IMR-90 (cell line): Measurements from ENCODE around the gene FNDC5. TPM values are rescaled to one million over a fixed set of nuclear protein-coding genes. Genes with fewer than 3 reads are reported as not detected.

Experiments
- ATAC-seq: fragments of 200-7000 bp; cut with Tn5 transposase; 2 replicates; pipeline ENCODE4 v1.9.1; 2020; ENCODE audit warnings: low read depth, mild to moderate bottlenecking, moderate library complexity
- BruUV-seq: library from RNA; stranded (reverse); fragments of 400-500 nt; replicated peaks from 2 replicates; lab custom pipeline; 2021; lab: Mats Ljungman, UMichigan
- CTCF ChIA-PET: fragments of 300-600 bp; formaldehyde crosslinking; extraction: SDS; loops from one replicate; lab custom pipeline; 2021; ENCODE audit warnings: antibody characterized with exemption; lab: Yijun Ruan, JAX
- POLR2A ChIA-PET: fragments of 300-600 bp; sonication (Branson Sonifier 250); formaldehyde crosslinking; loops from one replicate; lab custom pipeline; 2022; ENCODE audit warnings: antibody characterized with exemption; ENCODE audit not compliant: unreplicated experiment; lab: Charles Lee
- DNase-seq: peaks from one replicate; pipeline ENCODE4 v3.0.0; 2013
- H2AFZ ChIP-seq: replicated peaks from 2 replicates; pipeline ENCODE3; 2013; ENCODE audit warnings: low read length, mild to moderate bottlenecking; ENCODE audit not compliant: poor library complexity
- H2AK5ac ChIP-seq: 2 replicates; pipeline ENCODE4 v1.6.1; 2013; ENCODE audit warnings: low read depth, low read length, inconsistent platforms
- H2AK9ac ChIP-seq: replicated peaks from 2 replicates; pipeline ENCODE3; 2013; ENCODE audit warnings: mild to moderate bottlenecking, low read depth, low read length, moderate library complexity; ENCODE audit not compliant: poor library complexity
- H2BK120ac ChIP-seq: 2 replicates; pipeline ENCODE4 v1.6.1; 2013; ENCODE audit warnings: low read depth, low read length, inconsistent platforms
- H2BK15ac ChIP-seq: 3 replicates; pipeline ENCODE4 v1.6.1; 2013; ENCODE audit warnings: low read depth, low read length, inconsistent platforms
- H2BK20ac ChIP-seq: 2 replicates; pipeline ENCODE4 v1.6.1; 2013; ENCODE audit warnings: low read depth, mild to moderate bottlenecking, inconsistent platforms, low read length, moderate library complexity
- H2BK5ac ChIP-seq: 2 replicates; pipeline ENCODE4 v1.6.1; 2013; ENCODE audit warnings: mild to moderate bottlenecking, low read depth, low read length, inconsistent platforms; ENCODE audit not compliant: poor library complexity, severe bottlenecking
- H3K14ac ChIP-seq: replicated peaks from 2 replicates; pipeline ENCODE4 v1.6.1; 2013; ENCODE audit warnings: low read depth, low read length, inconsistent platforms
- H3K18ac ChIP-seq: 2 replicates; pipeline ENCODE4 v1.6.1; 2013; ENCODE audit warnings: low read depth, low read length, control low read depth
- H3K23ac ChIP-seq: 2 replicates; pipeline ENCODE4 v1.6.1; 2013; ENCODE audit warnings: low read depth, low read length, inconsistent platforms
- H3K27ac ChIP-seq: 2 replicates; pipeline ENCODE4 v1.5.1; 2013; ENCODE audit warnings: mild to moderate bottlenecking, control low read depth, low read length; ENCODE audit not compliant: insufficient read depth
- H3K27me3 ChIP-seq: 2 replicates; pipeline ENCODE4 v1.6.1; 2013; ENCODE audit warnings: low read length; ENCODE audit not compliant: control insufficient read depth, insufficient read depth
- H3K36me3 ChIP-seq: 2 replicates; pipeline ENCODE4 v1.6.1; 2013; ENCODE audit warnings: low read length, mixed read lengths; ENCODE audit not compliant: control insufficient read depth, insufficient read depth
- H3K4ac ChIP-seq: 2 replicates; pipeline ENCODE4 v1.6.1; 2013; ENCODE audit warnings: low read depth, low read length, inconsistent platforms
- H3K4me1 ChIP-seq: 2 replicates; pipeline ENCODE4 v1.6.1; 2013; ENCODE audit warnings: low read length, mixed read lengths; ENCODE audit not compliant: control insufficient read depth, insufficient read depth
- H3K4me2 ChIP-seq: 2 replicates; pipeline ENCODE4 v1.6.1; 2013; ENCODE audit warnings: low read depth, mild to moderate bottlenecking, control low read depth, low read length, moderate library complexity
- H3K4me3 ChIP-seq: 2 replicates; pipeline ENCODE4 v1.5.1; 2013; ENCODE audit warnings: low read depth, mild to moderate bottlenecking, control low read depth, low read length, moderate library complexity; ENCODE audit not compliant: insufficient read depth
- H3K56ac ChIP-seq: 2 replicates; pipeline ENCODE4 v1.6.1; 2013; ENCODE audit warnings: low read length, inconsistent platforms; ENCODE audit not compliant: insufficient read depth; ENCODE audit errors: extremely low read depth
- H3K79me1 ChIP-seq, 2 experiments: 2 replicates each; pipeline ENCODE4 v1.6.1; 2013; ENCODE audit warnings: low read length in 2 of 2, inconsistent platforms in 1 of 2, low read depth in 1 of 2
- H3K9ac ChIP-seq: 2 replicates; pipeline ENCODE4 v1.6.1; 2013; ENCODE audit warnings: low read depth, low read length, control low read depth
- H3K9me1 ChIP-seq: 2 replicates; pipeline ENCODE4 v1.6.1; 2013; ENCODE audit warnings: low read length, inconsistent platforms; ENCODE audit not compliant: insufficient read depth
- H3K9me3 ChIP-seq: 2 replicates; pipeline ENCODE4 v1.6.1; 2013; ENCODE audit warnings: low read length; ENCODE audit not compliant: control insufficient read depth, insufficient read depth
- H4K20me1 ChIP-seq: 2 replicates; pipeline ENCODE4 v1.6.1; 2013; ENCODE audit warnings: low read length, inconsistent platforms; ENCODE audit not compliant: insufficient read depth
- H4K5ac ChIP-seq: 2 replicates; pipeline ENCODE4 v1.6.1; 2013; ENCODE audit warnings: mild to moderate bottlenecking, low read depth, low read length, control low read depth
- H4K8ac ChIP-seq, 2 experiments: 2 replicates each; pipeline ENCODE4 v1.6.1; 2013; ENCODE audit warnings: low read depth in 2 of 2, low read length in 2 of 2, control low read depth in 1 of 2, inconsistent platforms in 1 of 2
- H4K91ac ChIP-seq: 2 replicates; pipeline ENCODE4 v1.6.1; 2013; ENCODE audit warnings: low read depth, low read length, inconsistent platforms; ENCODE audit not compliant: insufficient read depth
- WGBS, 2 experiments: methylation state at CpG; one replicate each; pipeline versions ENCODE4 v1.1.5 to v1.1.7; 2013; ENCODE audit warnings: missing lambda C conversion rate in 2 of 2; ENCODE audit not compliant: insufficient read length in 1 of 2; ENCODE audit errors: extremely low coverage in 2 of 2; 5-methylcytosine and 5-hydroxymethylcytosine counted together
- dilution Hi-C: fragments of 300-500 bp; cut with HindIII; formaldehyde crosslinking; loops from one replicate; pipeline ENCODE4 v1.14.3; 2018; ENCODE audit warnings: low sequenced_read_pairs; ENCODE audit not compliant: unreplicated experiment
- in situ Hi-C: fragments of 300-500 bp; cut with MboI; formaldehyde crosslinking; loops from 3 replicates; pipeline ENCODE4 v1.14.3; 2019; ENCODE audit warnings: low sequenced_read_pairs, inconsistent platforms, mixed read lengths
- intact Hi-C: fragments of 100-400 bp; cut with micrococcal nuclease; formaldehyde crosslinking; loops from 2 replicates; pipeline ENCODE4 v1.10.0; 2022
- polyA plus RNA-seq, 3 experiments: library from polyadenylated mRNA; depleted of rRNA; stranded (reverse); fragments of >200 nt; gene quantifications; 2 replicates each; pipeline ENCODE4 v1.2.3, GENCODE V29; 2012; ENCODE audit warnings: low replicate concordance in 1 of 3
- total RNA-seq: library from RNA; depleted of rRNA; stranded (reverse); fragments of >200 nt; gene quantifications from 2 replicates; pipeline ENCODE4 v1.2.3, GENCODE V29; 2012
- TF ChIP-seq, protein P1 (sequence below): conservative IDR thresholded peaks from 2 replicates; pipeline ENCODE4 v1.5.1; 2012; ENCODE audit warnings: mild to moderate bottlenecking, low read depth, low read length, improper control_type of control experiment

Gene FNDC5
- total and polyA plus RNA-seq, 2 of the 4 experiments (the other 2 are of a cell fraction), result 1.2 to 1.6 TPM

DNA sequence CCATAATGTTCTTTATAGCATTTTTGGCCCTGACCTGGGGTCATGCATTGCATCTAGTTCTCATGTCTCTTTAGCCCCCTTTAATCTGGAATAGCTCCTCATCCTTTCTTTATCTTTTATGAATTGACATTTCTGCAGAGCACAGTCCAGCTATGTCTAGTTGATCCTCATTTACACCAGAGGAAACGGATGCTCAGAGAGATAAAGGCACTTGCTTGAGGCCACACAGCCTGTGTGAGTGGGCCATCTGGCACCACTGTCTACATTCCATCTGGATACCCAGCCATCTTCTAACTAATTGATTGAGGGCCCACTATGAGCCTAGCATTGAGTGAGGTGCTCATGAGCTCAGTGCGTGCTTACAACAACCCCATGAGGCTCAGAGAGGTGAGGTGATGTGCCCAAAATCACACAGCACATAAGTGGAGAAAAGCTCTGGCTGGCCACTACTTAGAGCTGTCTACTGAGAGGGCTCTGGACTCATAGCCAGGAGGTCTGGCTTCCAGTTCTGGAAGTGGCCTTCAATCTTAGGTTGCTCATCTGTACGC lies 19.1 kb upstream of the FNDC5 start:
- TF ChIP-seq, protein P1, sequence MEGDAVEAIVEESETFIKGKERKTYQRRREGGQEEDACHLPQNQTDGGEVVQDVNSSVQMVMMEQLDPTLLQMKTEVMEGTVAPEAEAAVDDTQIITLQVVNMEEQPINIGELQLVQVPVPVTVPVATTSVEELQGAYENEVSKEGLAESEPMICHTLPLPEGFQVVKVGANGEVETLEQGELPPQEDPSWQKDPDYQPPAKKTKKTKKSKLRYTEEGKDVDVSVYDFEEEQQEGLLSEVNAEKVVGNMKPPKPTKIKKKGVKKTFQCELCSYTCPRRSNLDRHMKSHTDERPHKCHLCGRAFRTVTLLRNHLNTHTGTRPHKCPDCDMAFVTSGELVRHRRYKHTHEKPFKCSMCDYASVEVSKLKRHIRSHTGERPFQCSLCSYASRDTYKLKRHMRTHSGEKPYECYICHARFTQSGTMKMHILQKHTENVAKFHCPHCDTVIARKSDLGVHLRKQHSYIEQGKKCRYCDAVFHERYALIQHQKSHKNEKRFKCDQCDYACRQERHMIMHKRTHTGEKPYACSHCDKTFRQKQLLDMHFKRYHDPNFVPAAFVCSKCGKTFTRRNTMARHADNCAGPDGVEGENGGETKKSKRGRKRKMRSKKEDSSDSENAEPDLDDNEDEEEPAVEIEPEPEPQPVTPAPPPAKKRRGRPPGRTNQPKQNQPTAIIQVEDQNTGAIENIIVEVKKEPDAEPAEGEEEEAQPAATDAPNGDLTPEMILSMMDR, result no peak
- H3K14ac ChIP-seq, result no peak overlapping the region
- H2BK120ac ChIP-seq, result no peak overlapping the region
- dilution Hi-C loops, result no loop called here
- H3K4me2 ChIP-seq, result no peak overlapping the region
- no peak overlapping the region for H2AK5ac ChIP-seq
- in situ Hi-C loops, result no loop called here
- H3K56ac ChIP-seq, result no peak overlapping the region
- H3K4ac ChIP-seq, result no peak overlapping the region
- no peaks in the 10 kb centered on the region; the same call in 1 of the 2 replicates for H3K4me1 ChIP-seq
- no peak overlapping the region for H3K27ac ChIP-seq
- H2BK5ac ChIP-seq, result no peak overlapping the region
- H2AK9ac ChIP-seq, result no peak overlapping the region
- no peak overlapping the region for H4K5ac ChIP-seq
- H3K27me3 ChIP-seq, result peaks cover 58% of the 10 kb centered on the region
- no peak overlapping the region for H2BK20ac ChIP-seq
- peaks cover 4% of the 10 kb centered on the region; the same call in 1 of the 2 replicates for H3K9me1 ChIP-seq
- H4K20me1 ChIP-seq, result peaks cover 3% of the 10 kb centered on the region; the same call in 1 of the 2 replicates
- H3K9me3 ChIP-seq, result peaks cover 2% of the 10 kb centered on the region; the same call in 1 of the 2 replicates
- POLR2A ChIA-PET, result no interaction called here
- H3K36me3 ChIP-seq, result no peaks in the 10 kb centered on the region
- H2BK15ac ChIP-seq, result no peak overlapping the region
- no TSS peak for BruUV-seq
- H3K79me1 ChIP-seq, result no peaks in the 10 kb centered on the region
- ATAC-seq (no peak), DNase-seq (no peak)
- no CpG with 5 or more reads among the region's 3 CpGs for WGBS, 2 experiments
- no peak overlapping the region for H3K18ac ChIP-seq
- CTCF ChIA-PET, result interaction anchor here (1.6 kb wide), 1 partner anchor 13 kb away, joined by 4 read pairs; no protein-coding TSS in a partner anchor
- no peak overlapping the region for H3K9ac ChIP-seq
- H3K23ac ChIP-seq, result no peak overlapping the region
- H2AFZ ChIP-seq, result no peak overlapping the region
- H4K8ac ChIP-seq, result no peak overlapping the region
- H4K91ac ChIP-seq, result no peak overlapping the region
- H3K4me3 ChIP-seq, result no peak overlapping the region
- intact Hi-C loops, result loop anchor here (5.0 kb wide), 1 partner anchor 488 kb away; no protein-coding TSS in a partner anchor
